Hippocampal formation (tissue), 2 donors: ENCODE data around the gene OOEP.

Source experiments
- DNase-seq, 2 donors: peaks; one replicate each; lab custom pipeline; 2025; lab: John Stamatoyannopoulos, UW

The OOEP gene

DNA sequence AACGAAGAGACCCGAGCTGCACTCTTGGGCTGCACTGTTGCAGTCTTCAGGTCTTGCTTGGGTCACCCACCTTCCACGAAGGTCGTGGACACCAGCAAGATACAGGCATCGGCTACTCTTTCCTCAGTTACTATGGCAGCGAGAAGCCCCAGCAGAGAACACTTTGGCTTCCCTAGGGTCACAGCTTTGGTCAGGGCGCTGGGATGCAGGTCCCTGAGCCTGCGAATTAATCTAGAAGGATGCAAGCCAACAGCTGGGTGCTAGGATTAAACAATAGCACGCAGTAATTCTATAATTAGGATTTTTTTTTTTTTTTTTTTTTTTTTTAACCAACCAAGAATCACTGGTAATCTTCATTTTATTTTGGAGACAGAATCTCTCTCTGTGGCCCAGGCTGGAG is 5.1 kb downstream of the OOEP start:
- no peak for DNase-seq

DNA sequence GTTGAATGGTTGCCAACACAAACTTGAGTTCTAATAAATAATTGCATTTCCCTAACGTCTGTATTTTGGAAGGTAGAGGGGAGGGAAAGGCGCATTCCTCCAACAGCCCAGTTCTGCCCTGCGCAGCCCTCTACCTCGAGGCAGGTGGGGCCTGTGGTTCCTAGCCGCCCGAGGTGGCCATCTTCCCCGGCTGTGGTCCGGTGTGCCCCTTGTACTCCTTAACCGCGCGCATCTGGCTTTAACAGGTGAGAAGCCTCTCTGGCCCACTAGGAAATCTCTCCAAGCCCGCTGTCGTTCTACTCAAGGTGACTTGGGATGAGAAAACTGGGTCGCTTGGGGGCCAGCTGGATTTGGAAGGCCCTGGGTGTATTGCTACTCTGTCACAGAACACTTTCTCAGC is 5.6 kb downstream of the OOEP start:
- no peak for DNase-seq

DNA sequence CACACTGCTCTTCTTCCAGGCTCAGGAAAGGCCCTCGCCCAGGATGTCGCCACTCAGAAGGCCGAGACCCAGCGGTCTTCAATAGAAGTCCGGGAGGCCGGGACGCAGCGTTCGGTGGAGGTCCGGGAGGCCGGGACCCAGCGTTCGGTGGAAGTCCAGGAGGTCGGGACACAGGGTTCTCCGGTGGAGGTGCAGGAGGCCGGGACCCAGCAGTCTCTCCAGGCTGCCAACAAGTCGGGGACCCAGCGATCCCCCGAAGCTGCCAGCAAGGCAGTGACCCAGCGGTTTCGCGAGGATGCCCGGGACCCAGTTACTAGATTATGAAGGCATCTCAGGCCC is 6.2 kb downstream of the OOEP start:
- DNase-seq: no peak

DNA sequence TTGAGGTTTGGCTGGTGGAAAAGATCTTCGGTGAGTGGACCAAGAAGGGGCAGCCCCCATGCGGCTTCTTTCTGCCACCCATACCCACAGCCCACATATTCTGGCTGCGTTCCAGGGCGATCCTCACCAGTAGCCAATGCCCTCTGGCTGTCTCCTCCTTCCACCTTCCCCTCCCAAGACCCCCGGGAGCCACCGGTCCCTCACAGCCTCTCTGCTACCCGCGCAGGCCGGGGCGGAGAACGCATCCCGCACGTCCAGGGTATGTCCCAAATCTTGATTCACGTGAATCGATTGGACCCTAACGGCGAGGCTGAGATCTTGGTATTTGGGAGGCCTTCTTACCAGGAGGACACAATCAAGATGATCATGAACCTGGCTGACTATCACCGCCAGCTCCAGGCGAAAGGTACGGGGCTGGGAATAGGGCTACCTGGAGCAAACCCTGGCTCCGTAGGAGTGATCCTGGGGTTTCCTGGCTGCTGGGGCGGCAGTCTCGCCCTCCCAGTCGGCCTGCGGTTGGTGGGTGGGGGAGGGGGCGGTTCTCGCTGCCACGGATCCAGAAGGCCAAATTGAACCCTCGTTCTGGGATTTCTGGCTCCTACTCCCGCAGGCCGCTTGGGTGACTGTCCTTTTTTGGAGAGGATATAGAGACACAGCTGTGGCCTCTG is 6.7 kb downstream of the OOEP start:
- no peak for DNase-seq

DNA sequence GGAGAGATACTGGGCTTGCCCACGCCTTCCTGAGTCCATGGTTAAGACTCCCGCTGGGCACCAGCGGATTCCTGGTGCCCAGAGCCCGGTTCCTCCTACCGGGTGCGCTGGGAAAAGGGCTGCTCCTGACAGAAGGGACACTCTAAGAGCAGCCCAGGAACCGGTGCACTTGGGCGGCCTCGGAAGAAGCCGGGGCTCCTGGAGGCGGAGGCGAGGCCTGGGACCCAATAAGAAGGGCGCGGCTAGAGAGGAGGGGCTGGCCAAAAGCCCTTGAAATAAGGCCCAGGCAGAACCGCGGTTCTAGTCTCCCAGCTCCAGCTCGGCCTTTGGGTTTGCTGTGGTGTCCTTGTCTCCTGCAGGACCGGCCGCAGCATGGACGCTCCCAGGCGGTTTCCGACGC is 7.3 kb downstream of the OOEP start, which contains the start of gene KHDC3L:
Gene KHDC3L (plus strand): TSS at position 301 of the 400 bp plus-strand sequence. CDS start 72 bp downstream, at position 373.
- no peak for DNase-seq

DNA sequence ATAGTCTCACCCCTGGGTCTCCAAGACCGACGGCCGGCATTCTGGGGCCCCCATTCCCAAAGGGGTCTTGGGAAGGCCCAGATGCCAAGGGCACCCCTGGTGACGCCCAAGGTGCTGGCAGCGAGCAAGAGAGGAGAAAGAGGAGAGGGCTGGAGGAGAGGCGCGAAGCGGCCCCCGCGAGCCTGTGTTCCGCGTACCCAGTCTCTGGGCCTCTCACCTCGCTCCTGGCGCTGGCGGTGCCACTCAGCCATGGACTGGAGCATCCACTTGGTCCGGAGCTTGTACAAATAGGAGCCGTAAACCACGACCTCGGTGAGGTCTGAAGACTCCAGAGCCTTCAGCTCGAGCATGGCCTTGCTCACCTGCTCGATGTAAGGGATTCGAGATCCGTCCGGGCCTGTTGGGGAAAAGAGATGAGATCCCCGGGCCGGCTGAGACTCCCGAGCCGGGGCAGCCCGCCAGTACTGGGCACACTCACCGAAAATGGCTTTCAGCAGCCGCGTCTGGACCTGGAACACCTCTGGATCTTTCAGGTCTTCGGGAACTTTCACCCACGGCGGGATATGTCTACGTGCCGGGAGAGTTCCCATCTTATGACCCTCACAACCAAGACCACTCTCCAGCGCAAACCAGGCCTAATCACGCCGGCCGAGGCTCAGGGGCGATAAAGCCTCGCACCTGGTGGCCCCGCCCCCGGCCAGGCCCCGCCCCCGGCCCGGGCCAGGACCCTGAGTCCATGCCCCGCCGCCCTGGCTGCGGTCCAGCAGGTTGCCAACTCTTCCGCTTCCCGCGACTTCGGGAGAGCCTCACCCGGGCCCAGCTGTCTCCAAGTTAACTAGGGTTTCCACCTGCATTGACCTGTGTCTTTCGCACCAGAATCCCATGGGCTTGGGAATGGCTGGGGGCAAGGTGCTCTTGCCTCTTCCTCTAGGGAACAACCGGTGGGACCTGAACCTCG is 15.8 kb downstream of the OOEP start, which contains the start of gene DPPA5:
Gene DPPA5 (minus strand): TSS at position 641 of the 958 bp plus-strand sequence. CDS start 51 bp downstream, at position 590.
- no peak for DNase-seq

DNA sequence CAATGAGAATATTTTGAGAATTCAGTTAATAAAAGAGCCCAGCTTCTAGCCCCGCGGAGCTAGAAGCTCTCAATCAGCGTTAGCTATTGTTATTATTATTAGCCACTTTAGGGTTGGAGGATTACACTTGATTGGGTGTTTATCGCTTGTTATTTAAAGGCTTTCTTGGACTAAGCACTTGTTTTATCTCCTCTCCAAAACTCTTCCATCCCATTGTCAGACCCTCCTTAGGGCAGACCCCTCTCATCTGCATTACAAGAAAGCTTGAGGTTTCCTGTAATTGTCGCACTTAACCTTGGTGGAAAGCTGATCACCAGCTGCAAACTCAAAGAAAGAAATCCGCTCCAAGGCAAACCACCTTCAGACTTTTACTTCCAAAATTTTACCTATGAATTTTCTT is 20.4 kb downstream of the OOEP start:
- no peak for DNase-seq

DNA sequence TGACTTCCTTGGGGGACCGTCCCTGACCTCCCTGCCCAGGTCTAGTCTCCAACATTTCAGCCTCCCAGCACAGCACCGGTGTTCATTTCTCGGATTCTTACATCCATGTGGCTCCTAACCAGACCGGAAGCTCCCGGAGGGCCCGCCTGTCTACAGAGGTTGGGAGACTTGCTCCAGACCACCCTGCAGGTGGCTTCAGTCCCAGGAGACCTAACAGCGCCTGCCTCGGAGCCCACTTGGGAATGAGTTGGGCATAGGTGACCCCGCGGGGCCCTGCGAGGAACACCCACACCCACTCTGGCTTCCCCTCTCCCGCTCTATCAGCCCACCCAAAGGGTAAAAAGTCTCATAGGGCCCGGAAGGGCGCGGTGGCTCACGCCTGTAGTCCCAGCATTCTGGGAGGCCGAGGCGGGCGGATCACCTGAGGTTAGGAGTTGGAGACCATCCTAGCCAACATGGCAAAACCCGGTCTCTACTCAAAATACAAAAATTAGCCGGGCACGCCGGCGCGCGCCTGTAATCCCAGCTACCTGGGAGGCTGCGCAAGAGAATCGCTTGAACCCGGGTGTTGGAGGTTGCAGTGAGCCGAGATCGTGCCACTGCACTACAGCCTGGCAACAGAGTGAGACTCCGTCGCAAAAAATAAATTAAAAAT is 21.0 kb downstream of the OOEP start:
- no peak for DNase-seq

DNA sequence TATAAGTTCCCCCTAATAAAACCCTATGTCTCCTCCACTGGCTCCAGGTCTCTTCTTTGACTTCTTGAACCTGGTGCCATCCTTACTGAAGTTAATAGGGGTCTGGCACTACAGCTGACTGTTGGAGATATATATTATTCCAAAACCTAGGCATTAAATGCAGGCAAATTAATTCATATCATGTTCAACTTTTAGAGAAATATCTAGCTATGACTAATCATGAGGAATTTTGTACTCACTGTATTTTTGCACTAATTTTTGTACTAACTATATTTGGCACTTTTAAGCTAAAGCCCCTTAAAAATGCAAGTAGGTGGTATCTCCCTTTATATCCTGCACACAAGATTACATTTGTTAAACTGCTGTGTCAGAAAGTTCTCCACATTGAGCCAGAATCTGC is 26.5 kb downstream of the OOEP start:
- no peak for DNase-seq

DNA sequence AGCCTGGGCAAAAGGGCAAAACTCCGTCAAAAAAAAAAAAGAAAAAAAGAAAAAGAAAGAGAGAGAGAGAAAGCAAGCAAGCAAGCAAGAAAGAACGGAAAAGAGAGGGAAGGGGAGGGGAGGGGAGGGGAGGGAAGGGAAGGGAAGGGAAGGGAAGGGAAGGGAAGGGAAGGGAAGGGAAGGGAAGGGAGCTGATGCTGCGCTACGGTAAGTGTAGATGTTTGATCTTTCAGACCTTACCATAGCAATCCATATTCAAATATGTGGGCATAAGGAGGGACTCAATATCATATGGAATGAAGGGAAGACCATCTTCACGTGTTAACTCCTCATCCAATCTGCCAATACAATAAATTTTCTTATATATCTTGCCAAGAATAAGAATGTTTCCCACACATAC is 27.5 kb downstream of the OOEP start:
- no peak for DNase-seq

DNA sequence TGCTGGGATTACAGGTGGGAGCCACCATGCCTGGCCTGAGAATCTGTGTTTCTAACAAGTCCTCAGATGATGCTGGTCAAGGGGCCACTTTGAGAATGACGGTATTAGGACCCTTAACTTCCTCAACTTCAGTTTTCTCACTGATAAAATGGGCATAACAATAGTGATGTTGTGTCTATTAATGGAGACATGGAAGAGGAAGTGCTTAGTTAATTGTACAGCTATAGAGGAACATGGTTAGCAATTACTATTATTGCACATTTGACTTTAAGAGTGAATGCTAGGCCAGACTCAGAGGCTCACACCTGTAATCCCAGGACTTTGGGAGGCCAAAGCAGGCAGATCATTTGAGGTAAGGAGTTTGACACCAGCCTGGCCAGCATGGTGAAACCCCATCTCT is 28.4 kb downstream of the OOEP start:
- no peak for DNase-seq

DNA sequence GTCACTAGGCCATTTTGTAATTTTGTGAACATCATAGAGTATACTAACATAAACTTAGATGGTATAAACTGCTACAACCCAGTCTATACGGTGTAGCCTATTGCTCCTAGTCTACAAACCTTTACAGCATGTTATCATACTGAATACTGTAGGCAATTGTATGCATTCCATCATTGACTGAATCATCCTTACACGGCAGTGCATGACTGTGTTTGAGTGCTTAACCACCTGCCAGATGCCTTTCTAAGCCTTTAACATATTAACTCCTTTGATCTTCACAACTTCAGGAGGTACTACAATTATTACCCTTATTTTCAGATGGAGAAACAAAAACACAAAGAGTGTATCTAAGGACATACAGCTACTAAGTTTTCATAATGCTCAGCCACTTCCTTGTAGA is 29.6 kb downstream of the OOEP start:
- no peak for DNase-seq

DNA sequence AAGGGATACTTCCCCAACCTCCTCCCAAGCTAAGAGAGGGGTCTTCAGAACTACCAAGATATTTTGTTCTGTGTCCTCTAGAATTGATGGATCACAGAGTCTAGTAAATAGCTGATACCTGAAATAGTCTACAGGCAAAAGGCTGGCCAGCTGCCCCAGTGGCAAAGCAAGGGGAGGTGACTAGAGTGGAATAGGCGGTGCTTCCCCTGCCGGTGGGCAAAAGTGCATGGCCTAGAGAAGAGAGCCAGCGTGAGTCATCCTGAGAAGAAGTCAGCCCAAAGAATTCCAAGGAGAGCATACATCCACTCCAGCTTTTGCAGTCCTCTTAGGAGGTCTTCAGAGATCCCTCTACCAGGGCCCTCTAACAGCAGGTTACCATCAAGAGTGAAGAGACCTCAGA is 30.4 kb downstream of the OOEP start:
- DNase-seq: no peak

DNA sequence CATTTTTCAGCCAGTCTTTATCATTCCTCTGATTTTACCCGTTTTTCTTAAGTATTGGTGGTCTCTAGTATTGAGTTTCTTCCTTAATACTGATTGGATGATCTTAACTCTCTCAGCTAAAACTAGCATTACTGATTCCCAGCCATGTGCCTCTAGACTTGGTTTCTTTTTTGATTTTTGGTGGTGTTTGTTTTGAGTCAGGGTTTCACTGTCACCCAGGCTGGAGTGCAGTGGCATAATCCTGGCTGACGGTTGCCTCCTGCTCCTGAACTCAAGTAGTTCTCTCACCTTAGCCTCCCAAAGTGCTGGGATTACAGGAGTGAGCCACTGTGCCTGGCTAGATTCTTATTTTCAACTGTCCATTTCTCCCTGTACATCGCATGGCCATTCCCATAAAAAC is 40.5 kb downstream of the OOEP start:
- DNase-seq: no peak

DNA sequence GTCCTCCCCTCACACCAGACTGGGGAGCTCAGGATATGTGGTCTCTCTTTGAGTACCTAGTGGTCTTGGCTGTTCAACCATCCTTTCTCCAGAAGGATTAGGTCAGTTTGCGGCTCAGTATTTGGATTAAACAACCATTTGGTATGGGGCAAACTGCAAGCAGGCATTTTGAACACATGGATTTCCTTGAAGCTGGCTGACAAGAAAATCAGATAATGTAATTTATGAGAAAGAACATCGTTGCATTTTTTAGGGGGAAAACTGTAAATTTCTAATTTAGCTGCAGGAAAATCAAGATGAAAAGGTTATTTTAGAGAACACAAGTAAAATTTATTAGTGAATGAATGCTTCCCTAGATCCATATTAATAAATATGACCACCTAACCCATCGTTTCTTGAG is 40.9 kb downstream of the OOEP start:
- DNase-seq: no peak

DNA sequence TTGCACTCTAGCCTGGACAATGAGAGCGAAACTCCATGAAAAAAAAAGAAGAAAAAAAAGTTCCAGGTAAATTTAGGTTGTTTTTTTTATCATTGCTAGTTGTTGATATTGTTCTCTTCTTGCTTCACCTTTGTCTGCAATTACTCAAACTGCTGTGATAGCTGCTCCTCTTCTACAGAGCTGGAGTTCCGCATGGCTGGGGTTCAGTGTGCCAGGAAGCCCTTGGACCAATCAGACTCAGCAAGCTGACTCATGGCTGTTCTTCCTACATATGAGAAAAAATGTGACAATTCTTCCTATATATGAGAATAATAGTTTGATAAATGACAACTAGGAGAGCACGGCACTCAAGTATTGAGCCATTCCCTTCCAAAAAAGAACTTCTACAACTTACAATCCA is 44.0 kb downstream of the OOEP start:
- DNase-seq: no peak

DNA sequence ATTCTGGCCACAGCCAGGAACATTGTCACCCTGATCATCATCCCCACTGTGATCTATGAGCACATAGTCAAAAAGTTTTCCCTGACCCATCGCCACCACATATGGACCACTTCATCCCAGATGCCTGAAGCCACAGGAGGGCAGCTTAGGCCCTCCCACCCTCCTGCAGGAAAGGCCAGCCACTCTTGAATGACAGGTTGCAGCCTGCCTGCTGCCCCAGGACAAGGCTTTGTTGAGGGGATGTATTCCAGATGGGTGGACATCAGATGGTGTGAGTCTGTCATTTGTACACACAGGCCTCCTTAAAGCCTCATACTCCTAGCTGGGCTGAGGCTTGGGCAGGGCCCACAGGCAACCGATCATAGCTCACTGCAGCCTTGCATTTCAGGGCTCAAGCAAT is 46.4 kb downstream of the OOEP start:
- DNase-seq: no peak
